Measurements from ENCODE around the gene UQCRHL. TPM values are rescaled to one million over a fixed set of nuclear protein-coding genes. Genes with fewer than 3 reads are reported as not detected.
"Not testable (repeated sequence)": the region's sequence is repeated elsewhere in the genome, so short reads cannot be mapped to it uniquely, and the experiment has no call there.

The UQCRHL gene
- 1 to 10 TPM; 2.7 to 7.2 (median 5.9) TPM for total RNA-seq

DNA sequence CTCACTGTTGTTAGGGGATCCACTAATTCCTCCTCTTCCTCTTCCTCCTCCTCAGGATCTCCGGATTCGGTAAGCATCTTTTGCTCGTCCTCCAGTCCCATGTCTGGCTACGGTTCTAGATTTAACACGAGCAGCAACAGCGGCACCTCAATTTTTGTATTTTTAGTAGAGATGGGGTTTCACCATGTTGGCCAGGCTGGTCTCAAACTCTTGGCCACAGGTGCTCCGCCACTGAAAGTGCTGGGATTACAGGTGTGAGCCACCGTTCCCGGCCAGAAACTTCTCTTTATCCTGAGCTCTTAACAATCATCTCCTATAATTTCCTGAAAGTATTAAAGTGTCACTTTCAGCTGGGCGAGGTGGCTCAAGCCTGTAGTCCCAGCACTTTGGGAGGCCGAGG lies at the start of gene UQCRHL:
TSS of gene UQCRHL (minus strand) at position 101 of the 400 bp plus-strand sequence. CDS start at position 101, 0 bp downstream.
- in situ Hi-C loops (cut with MboI; ENCODE audit: low pct_unique_long_range_greater_than_20kb in 2 of 9, low sequenced_read_pairs in 9 of 9, unreplicated experiment in 9 of 9) = loop anchor here in 4 of 9 experiments (25.0 kb wide), 3 partner anchors 130 to 180 kb away; partner anchors contain the start of gene ZBTB17 (in 2 of the 4)
- WGBS, 10 experiments = 26 to 100% (median 92%) methylated on average over 1 to 11 of the region's 11 CpGs; no CpG with 5 or more reads in 1 of the 10 experiments
- ATAC-seq (replicated peaks in 6 of 8); H3K4me3 ChIP-seq; H3K27ac ChIP-seq; H3K4me1 ChIP-seq (replicated peaks in 1 of 2): not testable (repeated sequence)

DNA sequence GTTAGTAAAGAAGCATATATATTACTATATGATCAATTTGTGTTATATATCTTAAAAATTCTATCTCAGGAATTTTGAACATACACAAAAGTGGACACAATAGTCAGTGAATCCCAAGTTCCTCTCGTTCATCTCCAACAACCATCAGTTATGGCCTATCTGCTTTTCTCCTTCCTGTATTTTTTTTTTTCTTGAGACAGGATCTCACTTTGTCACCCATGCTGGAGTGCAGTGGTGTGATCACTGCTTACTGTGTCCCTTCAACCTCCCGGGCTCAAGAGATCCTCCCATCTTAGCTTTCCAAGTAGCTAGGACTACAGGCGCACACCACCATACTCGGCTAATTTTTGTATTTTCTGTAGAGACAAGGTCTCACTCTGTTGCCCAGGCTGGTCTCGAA lies 49.4 kb upstream of the UQCRHL start:
- 43 to 100% (median 100%) methylated on average over 1 to 5 of the region's 5 CpGs for WGBS, 10 experiments
- Histone ChIP-seq H3K4me1 (replicated peaks in 1 of 2) (peaks cover 5 to 11% of the 10 kb centered on the region in 2 donors), H3K27ac (no peak overlapping the region), H3K4me3 (no peak overlapping the region)
- in situ Hi-C loops (cut with MboI; ENCODE audit: low pct_unique_long_range_greater_than_20kb in 2 of 9, low sequenced_read_pairs in 9 of 9, unreplicated experiment in 9 of 9) = no loop called here
- ATAC-seq (replicated peaks in 6 of 8) = no peak

DNA sequence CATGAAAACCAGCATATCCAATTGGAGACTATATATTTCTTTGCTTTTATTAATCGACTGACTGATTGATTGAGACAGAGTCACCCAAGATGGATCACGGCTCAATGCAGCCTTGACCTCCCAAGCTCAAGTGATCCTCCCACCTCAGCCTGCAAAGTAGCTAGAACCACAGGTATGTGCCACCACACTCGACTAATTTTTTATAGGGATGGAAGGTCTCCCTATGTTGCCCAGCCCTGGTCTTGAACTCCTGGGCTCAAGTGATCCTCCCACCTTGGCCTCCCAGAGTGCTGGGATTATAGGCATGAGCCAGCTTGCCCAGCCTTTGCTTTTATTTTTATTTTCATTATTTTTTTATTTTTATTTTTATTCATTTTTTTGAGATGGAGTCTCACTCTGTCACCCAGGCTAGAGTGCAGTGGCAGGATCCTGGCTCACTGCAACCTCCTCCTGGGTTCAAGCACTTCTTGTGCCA lies 45.4 kb upstream of the UQCRHL start:
- no peak for ATAC-seq (replicated peaks in 6 of 8)
- peaks cover 9 to 17% of the 10 kb centered on the region in 2 donors for H3K4me1 ChIP-seq (replicated peaks in 1 of 2)
- H3K27ac ChIP-seq = no peak overlapping the region

DNA sequence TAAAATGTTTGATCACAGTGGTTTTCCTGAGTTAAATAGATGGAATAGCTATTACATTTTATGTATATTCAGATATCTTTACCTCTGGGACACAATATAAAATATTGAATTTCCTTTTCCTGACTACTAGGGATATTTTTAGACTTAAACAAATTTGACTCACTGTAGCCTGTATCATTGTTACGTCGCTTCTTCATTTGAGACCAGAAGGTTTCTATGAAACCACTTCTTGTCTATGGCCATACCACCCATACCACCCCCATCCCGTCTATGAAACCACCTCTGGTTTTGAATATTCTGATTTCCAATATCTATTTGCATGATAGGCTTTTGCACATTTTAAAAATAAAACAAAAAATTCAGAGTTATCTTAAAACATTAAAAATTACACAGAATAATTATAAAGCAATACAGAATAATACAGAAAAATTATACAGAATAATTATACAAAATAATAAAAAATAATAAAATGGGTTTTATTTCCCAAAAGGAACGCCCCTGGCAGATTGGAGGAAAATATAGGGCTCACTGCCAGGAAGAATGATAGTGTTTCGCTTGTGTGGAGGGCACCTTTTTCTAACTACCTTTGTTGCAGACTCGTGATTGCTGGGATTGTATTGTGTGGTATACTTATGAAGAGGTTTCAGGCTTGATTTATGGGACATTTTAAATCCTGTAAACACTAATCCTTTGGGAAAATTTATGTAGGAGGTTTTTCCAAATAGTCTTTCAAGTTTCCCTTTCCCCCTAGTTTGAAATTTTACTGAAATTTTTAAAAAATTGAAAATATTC lies 44.8 kb upstream of the UQCRHL start:
- ATAC-seq (replicated peaks in 6 of 8) = no peak
- Histone ChIP-seq H3K4me1 (replicated peaks in 1 of 2) (peaks cover 9 to 17% of the 10 kb centered on the region in 2 donors), H3K4me3 (peak overlapping the region in 1 of 5 donors; percentile 60), H3K27ac (no peak overlapping the region)
- in situ Hi-C loops (cut with MboI; ENCODE audit: low pct_unique_long_range_greater_than_20kb in 2 of 9, low sequenced_read_pairs in 9 of 9, unreplicated experiment in 9 of 9) = no loop called here
- 50 to 86% (median 77%) methylated on average over 4 to 6 of the region's 6 CpGs for WGBS, 10 experiments

More for the DNA sequence above, 45.4 kb upstream of the UQCRHL start:
- 71 to 100% (median 96%) methylated on average over 2 to 3 of the region's 3 CpGs; no CpG with 5 or more reads in 2 of the 10 experiments for WGBS, 10 experiments
- no peak overlapping the region for H3K4me3 ChIP-seq
- in situ Hi-C loops (cut with MboI; ENCODE audit: low pct_unique_long_range_greater_than_20kb in 2 of 9, low sequenced_read_pairs in 9 of 9, unreplicated experiment in 9 of 9) = no loop called here

DNA sequence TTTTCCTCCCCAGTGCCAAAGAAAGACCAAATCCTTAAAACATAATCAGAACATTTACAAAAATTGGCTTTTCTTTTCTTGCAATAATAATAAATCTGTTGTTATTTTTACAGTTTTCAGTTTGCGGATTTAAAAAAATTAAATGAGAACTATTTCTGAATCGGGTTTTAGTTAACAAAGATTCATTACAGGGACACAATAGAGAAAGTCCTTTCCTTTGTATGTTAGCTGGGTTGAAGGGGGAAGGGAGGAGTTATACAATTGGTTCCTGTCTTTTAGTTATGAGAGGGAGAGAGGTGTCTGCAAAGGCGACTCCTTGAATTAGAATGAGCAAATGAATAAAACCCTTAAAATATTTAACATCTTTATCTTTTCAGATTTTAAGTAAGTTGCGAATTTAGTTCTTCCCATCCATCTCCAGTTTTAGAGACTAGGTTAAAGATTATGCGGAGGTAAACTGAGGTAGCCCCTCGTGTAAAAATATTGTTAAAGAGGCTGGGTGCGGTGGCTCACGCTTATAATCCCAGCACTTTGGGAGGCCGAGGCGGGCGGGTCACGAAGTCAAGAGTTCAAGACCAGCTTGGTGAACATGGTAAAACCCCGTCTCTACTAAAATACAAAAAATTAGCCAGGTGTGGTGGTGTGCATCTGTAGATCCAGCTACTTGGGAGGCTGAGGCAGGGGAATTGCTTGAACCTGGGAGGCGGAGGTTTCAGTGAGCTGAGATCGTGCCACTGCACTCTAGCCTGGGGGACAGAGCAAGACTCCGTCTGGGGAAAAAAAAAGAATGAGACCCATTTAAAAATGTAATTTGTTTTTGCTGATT lies 44.0 kb upstream of the UQCRHL start:
- in situ Hi-C loops (cut with MboI; ENCODE audit: low pct_unique_long_range_greater_than_20kb in 2 of 9, low sequenced_read_pairs in 9 of 9, unreplicated experiment in 9 of 9) = no loop called here
- no peak for ATAC-seq (replicated peaks in 6 of 8)
- WGBS, 10 experiments = 7 to 76% (median 51%) methylated on average over 2 to 16 of the region's 16 CpGs

DNA sequence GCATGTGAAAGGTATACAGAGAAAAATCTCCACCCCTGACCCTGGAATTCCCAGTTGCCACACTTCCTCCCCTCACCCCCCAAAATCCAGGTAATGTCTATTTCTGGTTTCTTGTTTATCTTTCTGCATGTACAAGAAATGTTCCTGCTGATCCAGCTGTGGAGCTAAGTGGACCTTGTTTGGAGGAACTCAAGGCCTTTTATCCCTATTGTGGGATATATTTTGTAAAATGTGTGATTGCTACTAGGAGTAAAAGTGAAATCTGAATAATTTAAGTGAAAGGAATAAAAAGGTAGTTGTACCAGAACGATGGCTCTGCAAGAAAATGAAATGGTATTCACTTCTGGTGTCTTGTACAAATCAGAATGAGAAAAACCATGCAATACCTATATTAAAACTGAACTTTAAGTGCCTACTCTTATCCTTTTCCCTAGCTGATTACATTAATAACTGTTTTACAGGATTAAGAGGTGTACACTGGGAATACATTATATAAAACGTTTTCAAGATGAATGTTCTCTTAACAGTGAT lies 43.1 kb upstream of the UQCRHL start:
- in situ Hi-C loops (cut with MboI; ENCODE audit: low pct_unique_long_range_greater_than_20kb in 2 of 9, low sequenced_read_pairs in 9 of 9, unreplicated experiment in 9 of 9) = no loop called here
- Histone ChIP-seq H3K4me3 (peak overlapping the region; percentile 60 to 88 (median 76)), H3K27ac (peak overlapping the region; percentile 89 to 96), H3K4me1 (replicated peaks in 1 of 2) (peaks cover 9 to 17% of the 10 kb centered on the region in 2 donors)
- WGBS, 10 experiments = 0 to 18% (median 5%) methylated on average over 1 to 2 of the region's 2 CpGs
- ATAC-seq (replicated peaks in 6 of 8) = no peak

More for the DNA sequence above, 44.0 kb upstream of the UQCRHL start:
- Histone ChIP-seq H3K27ac (peak overlapping the region; percentile 89 to 96), H3K4me3 (peak overlapping the region; percentile 60 to 88 (median 76)), H3K4me1 (replicated peaks in 1 of 2) (peaks cover 9 to 17% of the 10 kb centered on the region in 2 donors)

DNA sequence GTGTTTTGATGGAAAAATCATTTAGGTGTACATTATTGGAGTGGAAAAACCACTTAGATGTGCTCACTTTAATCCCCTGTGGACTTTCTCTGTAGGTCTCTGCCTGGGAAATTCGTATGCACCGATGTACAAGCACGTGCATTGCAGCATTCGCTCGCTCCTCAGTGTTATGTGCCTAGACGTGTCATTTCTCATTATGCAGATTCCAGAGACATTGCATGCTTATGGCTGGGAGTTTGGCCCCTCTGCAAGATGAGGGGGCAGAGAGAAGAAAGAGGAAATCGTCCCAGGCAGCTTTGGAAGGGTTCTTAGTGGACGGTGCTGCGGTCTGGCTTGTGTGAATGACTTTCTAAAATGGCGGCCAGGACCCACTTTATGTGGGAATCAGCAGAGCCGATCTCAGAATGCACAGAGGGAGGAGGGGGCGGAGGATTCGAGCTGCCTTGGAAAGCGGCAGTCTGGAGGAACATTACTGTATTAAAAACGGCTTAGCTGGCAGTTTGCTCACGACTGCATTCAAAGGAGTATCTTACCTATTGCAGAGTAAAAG lies 42.4 kb upstream of the UQCRHL start:
- in situ Hi-C loops (cut with MboI; ENCODE audit: low pct_unique_long_range_greater_than_20kb in 2 of 9, low sequenced_read_pairs in 9 of 9, unreplicated experiment in 9 of 9) = no loop called here
- H3K4me3 ChIP-seq = peak overlapping the region; percentile 60 to 88 (median 76)
- 0 to 10% (median 1%) methylated on average over 3 to 15 of the region's 16 CpGs for WGBS, 10 experiments
- ATAC-seq (replicated peaks in 6 of 8) = peak; percentile 1 to 36 (median 28)
- H3K4me1 ChIP-seq (replicated peaks in 1 of 2) = peaks cover 9 to 17% of the 10 kb centered on the region in 2 donors
- H3K27ac ChIP-seq = peak overlapping the region; percentile 89 to 96

DNA sequence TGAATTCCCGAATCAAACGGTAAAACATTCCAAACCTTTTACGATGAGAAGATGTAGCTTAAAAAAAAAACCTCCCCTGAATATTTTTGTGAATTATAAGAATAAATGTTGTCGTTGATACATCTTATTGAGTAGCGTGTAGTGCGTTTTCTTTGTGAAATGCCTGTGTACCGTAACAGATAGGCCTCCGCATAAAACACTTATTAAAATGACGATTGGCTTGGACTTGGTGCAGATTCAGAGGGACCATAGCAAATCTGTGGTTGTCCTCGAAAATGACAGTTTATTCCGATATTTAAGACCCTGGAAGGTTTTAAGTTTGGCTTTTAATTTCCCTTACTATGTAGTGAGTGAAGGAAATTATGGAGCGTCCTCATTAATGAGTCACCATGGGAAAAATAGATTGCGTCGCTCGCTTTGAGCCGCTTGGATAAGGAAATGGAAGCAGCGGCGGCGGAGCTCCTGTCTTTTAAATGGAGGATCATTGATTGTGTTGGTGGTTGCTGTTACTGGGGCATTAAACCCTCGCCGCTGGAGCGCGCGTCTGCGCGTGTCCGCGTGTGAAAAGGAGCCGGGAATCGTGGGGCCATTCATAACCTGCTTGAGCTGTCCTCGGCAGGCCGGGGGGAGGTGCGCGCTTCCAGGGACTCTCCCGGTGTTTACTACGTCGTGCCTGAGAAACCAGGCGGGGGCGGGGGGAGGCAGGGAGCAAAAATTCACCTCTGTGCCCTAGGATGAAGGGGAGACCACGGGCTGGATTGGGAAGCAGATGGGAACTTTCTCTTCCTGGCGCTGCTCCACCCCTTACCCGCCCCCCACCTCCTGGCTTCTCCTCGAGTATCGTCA lies 41.7 kb upstream of the UQCRHL start:
- 0 to 5% (median 1%) methylated on average over 1 to 28 of the region's 44 CpGs; no CpG with 5 or more reads in 1 of the 10 experiments for WGBS, 10 experiments
- Histone ChIP-seq H3K4me3 (peak overlapping the region; percentile 60 to 88 (median 76)), H3K4me1 (replicated peaks in 1 of 2) (peaks cover 11 to 18% of the 10 kb centered on the region in 2 donors), H3K27ac (peak overlapping the region; percentile 89 to 96)
- in situ Hi-C loops (cut with MboI; ENCODE audit: low pct_unique_long_range_greater_than_20kb in 2 of 9, low sequenced_read_pairs in 9 of 9, unreplicated experiment in 9 of 9) = no loop called here
- ATAC-seq (replicated peaks in 6 of 8) = peak; percentile 22 to 56 (median 53)

DNA sequence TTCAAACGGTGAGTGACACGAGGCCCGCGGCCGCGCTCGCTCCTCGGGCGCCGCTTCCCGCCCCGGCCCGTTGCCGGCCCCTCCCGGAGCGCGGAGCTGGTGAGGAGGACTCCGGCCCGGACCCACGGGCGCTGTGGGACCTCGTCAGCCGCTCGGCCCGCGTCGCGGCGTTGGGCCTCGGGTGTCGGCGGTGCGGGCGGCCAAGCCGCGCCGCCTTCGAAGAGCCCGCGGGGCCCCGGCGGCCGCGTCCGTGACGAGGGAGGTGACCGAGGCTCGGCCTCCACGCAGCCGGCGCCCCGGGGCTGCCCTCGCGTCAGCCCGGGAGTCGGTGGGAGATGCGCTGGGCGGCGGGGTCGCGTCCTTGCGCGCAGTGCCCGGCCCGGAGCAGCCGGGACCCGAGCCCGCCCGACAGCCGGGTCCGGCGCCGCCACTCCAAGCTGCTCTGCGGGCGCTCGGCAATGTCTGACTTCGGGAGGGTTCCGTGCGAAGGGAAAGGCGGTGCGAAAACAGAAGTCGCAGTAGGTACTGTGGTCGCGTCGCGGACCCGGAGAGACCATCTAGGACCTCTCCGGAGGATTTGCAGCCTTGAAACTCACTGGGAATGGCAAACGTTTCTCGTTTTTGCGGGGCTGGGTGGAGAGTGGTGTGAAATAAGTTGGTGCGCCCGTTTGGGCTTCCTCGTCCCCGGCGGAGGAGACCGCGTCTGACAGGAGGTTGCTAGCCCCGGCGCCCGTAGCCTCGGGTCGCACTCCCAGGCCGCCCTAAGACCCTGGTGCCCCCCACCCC lies 40.9 kb upstream of the UQCRHL start:
- ATAC-seq (replicated peaks in 6 of 8) = peak in 7 of 8 experiments; percentile 1 to 14 (median 5)
- WGBS, 10 experiments = 0 to 2% (median 0%) methylated on average over 1 to 30 of the region's 104 CpGs; no CpG with 5 or more reads in 3 of the 10 experiments
- in situ Hi-C loops (cut with MboI; ENCODE audit: low pct_unique_long_range_greater_than_20kb in 2 of 9, low sequenced_read_pairs in 9 of 9, unreplicated experiment in 9 of 9) = no loop called here

DNA sequence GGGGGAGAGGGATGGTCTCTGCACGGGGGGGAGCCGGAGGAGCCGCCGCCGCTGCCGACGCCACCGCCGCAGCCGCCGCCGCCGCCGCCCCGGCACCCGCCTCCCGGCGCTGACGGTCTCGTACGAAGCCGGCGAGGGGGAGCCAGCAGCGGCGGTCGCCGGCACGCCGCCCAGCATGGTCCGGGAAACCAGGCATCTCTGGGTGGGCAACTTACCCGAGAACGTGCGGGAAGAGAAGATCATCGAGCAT lies 40.4 kb upstream of the UQCRHL start:
- no peak for ATAC-seq (replicated peaks in 6 of 8)
- Histone ChIP-seq H3K4me3 (peak overlapping the region; percentile 60 to 88 (median 76)), H3K4me1 (replicated peaks in 1 of 2) (peaks cover 15 to 22% of the 10 kb centered on the region in 2 donors), H3K27ac (peak overlapping the region; percentile 89 to 96)
- in situ Hi-C loops (cut with MboI; ENCODE audit: low pct_unique_long_range_greater_than_20kb in 2 of 9, low sequenced_read_pairs in 9 of 9, unreplicated experiment in 9 of 9) = no loop called here
- WGBS, 10 experiments = 0% methylated on average over 1 of the region's 34 CpGs; no CpG with 5 or more reads in 9 of the 10 experiments

More for the DNA sequence above, 40.9 kb upstream of the UQCRHL start:
- Histone ChIP-seq H3K4me3 (peak overlapping the region; percentile 60 to 88 (median 76)), H3K4me1 (replicated peaks in 1 of 2) (peaks cover 15 to 24% of the 10 kb centered on the region in 2 donors), H3K27ac (peak overlapping the region; percentile 89 to 96)

DNA sequence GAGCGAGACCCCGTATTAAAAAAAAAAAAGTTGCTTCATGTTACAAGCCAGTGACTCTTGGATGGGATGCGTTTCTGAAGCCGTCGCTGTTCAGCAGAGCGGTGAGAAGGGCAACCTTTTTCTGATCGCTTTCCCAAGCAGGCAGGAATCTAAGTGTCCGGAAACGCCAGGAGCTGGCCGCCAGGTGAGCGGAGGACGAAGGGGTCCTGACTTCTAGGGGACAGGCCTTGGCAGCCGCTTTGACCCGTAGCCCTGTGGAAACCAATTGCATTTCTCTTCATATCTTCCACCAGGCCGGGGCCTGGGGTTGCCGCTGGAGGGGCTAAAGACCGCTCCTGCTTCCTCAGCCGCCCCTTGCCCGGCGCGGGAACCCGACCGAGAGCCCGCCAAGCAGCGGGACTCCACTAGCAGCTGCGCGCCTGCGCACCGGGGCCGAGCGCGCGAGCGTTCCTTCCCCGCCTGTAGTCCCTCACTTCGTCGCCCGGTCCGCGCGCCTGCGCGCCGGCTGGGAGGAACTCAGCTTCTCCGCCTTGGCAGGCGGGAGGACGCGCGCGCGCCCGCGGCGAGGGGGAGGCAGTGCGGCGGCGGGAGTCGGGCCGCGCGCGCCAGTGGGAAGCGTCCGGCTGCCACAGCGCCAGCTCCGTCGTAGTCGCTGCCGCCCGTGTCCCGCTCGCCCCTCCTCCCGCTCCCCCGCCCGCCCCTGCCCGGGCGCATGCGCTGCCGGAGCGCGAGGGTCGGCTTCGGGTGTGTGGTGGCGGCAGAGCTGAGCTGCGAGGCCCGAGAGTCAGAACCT lies 39.8 kb upstream of the UQCRHL start, which contains the start of gene SPEN:
TSS of gene SPEN (plus strand) at position 608 of the 793 bp plus-strand sequence. CDS start 361 bp downstream, outside the sequence.
- 0 to 40% (median 6%) methylated on average over 2 to 26 of the region's 86 CpGs; no CpG with 5 or more reads in 6 of the 10 experiments for WGBS, 10 experiments
- Histone ChIP-seq H3K27ac (peak within 1 kb of the TSS; percentile 89 to 96), H3K4me3 (peak within 1 kb of the TSS; percentile 60 to 88 (median 76)), H3K4me1 (replicated peaks in 1 of 2) (peaks cover 12 to 17% of the 10 kb centered on the region in 2 donors)
- in situ Hi-C loops (cut with MboI; ENCODE audit: low pct_unique_long_range_greater_than_20kb in 2 of 9, low sequenced_read_pairs in 9 of 9, unreplicated experiment in 9 of 9) = no loop called here
- ATAC-seq (replicated peaks in 6 of 8) = peak; percentile 74 to 85 (median 78)
